ENCODE results near the gene CXCR5. TPM values are rescaled to one million over a fixed set of nuclear protein-coding genes. Genes with fewer than 3 reads are reported as not detected.

Gene CXCR5
- total RNA-seq, 4 donors from 2014 or later, result 0.66 to 7.4 (median 1.1) TPM; not detected in 1

GRCh38 chr11:118921121-118921928, 37.6 kb downstream of the CXCR5 start:
- DNase-seq, result peak in 2 of 3 donors; percentile 40 to 70
- Histone ChIP-seq H3K27ac (peak overlapping the region; percentile 89 to 99 (median 96)), H3K9me3 (no peaks in the 10 kb centered on the region), H3K36me3 (no peaks in the 10 kb centered on the region), H3K4me1 (peaks cover 7 to 77% (median 46%) of the 10 kb centered on the region in 4 donors), H3K4me3 (peak overlapping the region; percentile 63 to 91 (median 84)), H3K27me3 (no peaks in the 10 kb centered on the region)
- TF ChIP-seq CTCF (IDR thresholded peaks at IDR 0.05), result no peak
- TF ChIP-seq POLR2A (IDR thresholded peaks at IDR 0.05), result no peak

GRCh38 chr11:118921929-118922744, 38.4 kb downstream of the CXCR5 start:
- peak overlapping the region; percentile 89 to 99 (median 96) for H3K27ac ChIP-seq
- peaks cover 7 to 76% (median 43%) of the 10 kb centered on the region in 4 donors for H3K4me1 ChIP-seq
- TF ChIP-seq CTCF (IDR thresholded peaks at IDR 0.05) (no peak), POLR2A (IDR thresholded peaks at IDR 0.05) (peak; percentile 69 to 84)

GRCh38 chr11:118922745-118923627, 39.3 kb downstream of the CXCR5 start:
- peaks cover 7 to 75% (median 41%) of the 10 kb centered on the region in 4 donors for H3K4me1 ChIP-seq
- TF ChIP-seq CTCF (IDR thresholded peaks at IDR 0.05) (no peak), POLR2A (IDR thresholded peaks at IDR 0.05) (no peak)
- peak overlapping the region; percentile 89 to 99 (median 96) for H3K27ac ChIP-seq
- no peaks in the 10 kb centered on the region for H3K27me3 ChIP-seq
- no peaks in the 10 kb centered on the region for H3K36me3 ChIP-seq
- DNase-seq, result no peak
- peak overlapping the region; percentile 63 to 91 (median 84) for H3K4me3 ChIP-seq
- no peaks in the 10 kb centered on the region for H3K9me3 ChIP-seq

More at GRCh38 chr11:118921929-118922744, 38.4 kb downstream of the CXCR5 start:
- no peaks in the 10 kb centered on the region for H3K27me3 ChIP-seq
- peak; percentile 38 to 84 (median 82) for DNase-seq
- no peaks in the 10 kb centered on the region for H3K9me3 ChIP-seq
- peak overlapping the region; percentile 63 to 91 (median 84) for H3K4me3 ChIP-seq
- H3K36me3 ChIP-seq, result no peaks in the 10 kb centered on the region

- H3K4me1 ChIP-seq, result peaks cover 2 to 66% (median 37%) of the 10 kb centered on the region in 4 donors
- H3K36me3 ChIP-seq, result no peaks in the 10 kb centered on the region
- peak overlapping the region; percentile 89 to 99 (median 96) for H3K27ac ChIP-seq
- peak in 2 of 3 donors; percentile 58 to 62 for DNase-seq
- no peaks in the 10 kb centered on the region for H3K27me3 ChIP-seq
- TF ChIP-seq CTCF (IDR thresholded peaks at IDR 0.05) (no peak), POLR2A (IDR thresholded peaks at IDR 0.05) (peak; percentile 15 to 28)
- H3K9me3 ChIP-seq, result no peaks in the 10 kb centered on the region
- H3K4me3 ChIP-seq, result peak overlapping the region; percentile 63 to 91 (median 84)
Observed at GRCh38 chr11:118923721-118924587, 40.3 kb downstream of the CXCR5 start.

All from Peyer's patch (tissue), 4 donors.